GM10266 (cell line): ENCODE measurements around the gene FGF22.

ENCODE experiments used
- DNase-seq: peaks from one replicate; pipeline ENCODE4 v3.0.0; 2012; ENCODE audit errors: extremely low spot score
- TF ChIP-seq, protein P1 (sequence below): IDR thresholded peaks from 2 replicates; pipeline ENCODE4 v1.5.1; 2012; ENCODE audit warnings: mild to moderate bottlenecking, low read depth; ENCODE audit not compliant: control insufficient read depth, insufficient read depth; ENCODE audit errors: missing control alignments

FGF22 gene

DNA sequence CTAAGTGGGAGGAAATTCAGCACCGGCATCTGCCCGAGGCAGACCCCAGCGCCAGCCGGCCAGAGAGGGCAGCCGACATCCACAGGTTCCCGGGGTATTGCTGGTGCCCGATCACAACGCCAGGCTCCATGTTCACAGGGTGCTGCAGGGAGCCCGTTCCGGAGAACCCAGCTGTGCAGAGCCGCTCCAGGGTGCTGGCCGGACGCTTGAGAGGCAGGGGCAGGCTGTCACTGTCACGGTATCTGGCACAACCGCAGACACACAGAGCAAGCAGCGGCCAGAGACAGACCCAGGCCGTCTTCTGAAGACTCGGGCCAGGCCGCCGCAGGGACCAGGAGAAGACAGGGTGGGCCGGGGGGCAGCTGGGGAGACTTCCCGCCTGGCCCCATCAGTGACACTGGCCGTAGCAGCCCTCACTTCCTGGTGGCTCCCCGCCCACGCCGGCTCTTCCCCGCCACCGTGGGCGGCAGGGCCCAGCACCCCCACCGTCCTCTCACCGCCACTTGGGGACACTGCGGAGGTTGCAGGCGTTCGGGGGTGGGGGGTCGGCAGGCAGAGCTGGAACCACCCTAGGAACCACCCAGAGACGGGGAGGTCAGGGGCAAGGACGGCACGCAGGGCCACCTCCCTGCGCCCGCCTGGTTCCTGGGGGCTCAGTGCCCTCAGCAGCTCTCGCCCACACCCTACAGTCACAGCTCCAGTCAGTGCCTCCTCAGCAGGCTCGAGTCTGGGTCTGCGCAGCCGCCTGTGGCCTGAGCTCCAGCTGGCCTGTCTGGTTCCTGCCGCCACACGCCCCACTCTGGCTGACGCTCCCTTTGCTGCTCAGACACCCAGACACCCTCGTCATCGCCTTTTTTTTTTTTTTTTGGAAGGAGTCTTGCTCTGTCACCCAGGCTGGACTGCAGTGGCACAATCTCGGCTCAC, 19.5 kb downstream of the FGF22 start:
- TF ChIP-seq, protein P1, sequence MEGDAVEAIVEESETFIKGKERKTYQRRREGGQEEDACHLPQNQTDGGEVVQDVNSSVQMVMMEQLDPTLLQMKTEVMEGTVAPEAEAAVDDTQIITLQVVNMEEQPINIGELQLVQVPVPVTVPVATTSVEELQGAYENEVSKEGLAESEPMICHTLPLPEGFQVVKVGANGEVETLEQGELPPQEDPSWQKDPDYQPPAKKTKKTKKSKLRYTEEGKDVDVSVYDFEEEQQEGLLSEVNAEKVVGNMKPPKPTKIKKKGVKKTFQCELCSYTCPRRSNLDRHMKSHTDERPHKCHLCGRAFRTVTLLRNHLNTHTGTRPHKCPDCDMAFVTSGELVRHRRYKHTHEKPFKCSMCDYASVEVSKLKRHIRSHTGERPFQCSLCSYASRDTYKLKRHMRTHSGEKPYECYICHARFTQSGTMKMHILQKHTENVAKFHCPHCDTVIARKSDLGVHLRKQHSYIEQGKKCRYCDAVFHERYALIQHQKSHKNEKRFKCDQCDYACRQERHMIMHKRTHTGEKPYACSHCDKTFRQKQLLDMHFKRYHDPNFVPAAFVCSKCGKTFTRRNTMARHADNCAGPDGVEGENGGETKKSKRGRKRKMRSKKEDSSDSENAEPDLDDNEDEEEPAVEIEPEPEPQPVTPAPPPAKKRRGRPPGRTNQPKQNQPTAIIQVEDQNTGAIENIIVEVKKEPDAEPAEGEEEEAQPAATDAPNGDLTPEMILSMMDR = no peak
- no peak for DNase-seq

- TF ChIP-seq, protein P1 = no peak
- no peak for DNase-seq
Measured at GRCh38 chr19:660793-661426, 21.2 kb downstream of the FGF22 start.

DNA sequence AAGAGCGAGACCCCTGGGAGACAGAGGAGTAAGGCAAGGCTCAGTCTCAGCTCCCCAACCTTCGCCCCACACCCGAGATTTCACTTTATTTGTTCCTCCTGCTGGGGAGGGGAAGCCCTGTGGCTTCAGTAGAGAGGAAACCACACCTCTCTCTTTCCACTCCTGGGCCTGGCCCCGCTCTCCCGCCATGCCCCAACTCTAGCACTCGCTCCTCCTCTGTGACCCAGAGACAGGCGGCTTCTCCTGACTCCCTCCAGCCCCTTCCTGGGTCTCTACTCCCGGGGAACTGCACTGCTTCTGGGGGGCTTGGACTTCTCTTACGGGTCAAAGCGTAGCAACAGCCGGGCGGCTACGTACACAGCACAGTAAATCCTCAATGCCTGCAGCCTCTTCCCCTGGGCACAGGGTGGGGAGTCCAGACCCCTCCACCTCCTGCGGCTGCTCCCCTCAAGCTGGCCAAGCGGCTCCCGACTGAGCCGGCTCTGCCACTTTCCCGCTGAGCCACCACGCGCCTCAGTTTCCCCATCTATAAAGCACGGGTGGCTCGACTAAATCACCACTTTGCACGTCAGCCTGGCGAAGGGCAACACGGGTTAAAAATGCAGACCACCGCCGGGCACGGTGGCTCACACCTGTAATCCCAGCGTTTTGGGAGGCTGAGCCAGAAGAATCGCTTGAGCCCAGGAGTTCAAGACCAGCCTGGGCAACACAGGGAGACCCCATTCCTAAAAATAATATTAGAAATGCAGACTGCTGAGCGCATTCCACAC, 21.9 kb downstream of the FGF22 start:
- DNase-seq = peak; percentile 91
- TF ChIP-seq, protein P1 = no peak

- peak; percentile 87 for DNase-seq
- TF ChIP-seq, protein P1 = no peak
Measured at GRCh38 chr19:662207-662961, 22.7 kb downstream of the FGF22 start.

DNA sequence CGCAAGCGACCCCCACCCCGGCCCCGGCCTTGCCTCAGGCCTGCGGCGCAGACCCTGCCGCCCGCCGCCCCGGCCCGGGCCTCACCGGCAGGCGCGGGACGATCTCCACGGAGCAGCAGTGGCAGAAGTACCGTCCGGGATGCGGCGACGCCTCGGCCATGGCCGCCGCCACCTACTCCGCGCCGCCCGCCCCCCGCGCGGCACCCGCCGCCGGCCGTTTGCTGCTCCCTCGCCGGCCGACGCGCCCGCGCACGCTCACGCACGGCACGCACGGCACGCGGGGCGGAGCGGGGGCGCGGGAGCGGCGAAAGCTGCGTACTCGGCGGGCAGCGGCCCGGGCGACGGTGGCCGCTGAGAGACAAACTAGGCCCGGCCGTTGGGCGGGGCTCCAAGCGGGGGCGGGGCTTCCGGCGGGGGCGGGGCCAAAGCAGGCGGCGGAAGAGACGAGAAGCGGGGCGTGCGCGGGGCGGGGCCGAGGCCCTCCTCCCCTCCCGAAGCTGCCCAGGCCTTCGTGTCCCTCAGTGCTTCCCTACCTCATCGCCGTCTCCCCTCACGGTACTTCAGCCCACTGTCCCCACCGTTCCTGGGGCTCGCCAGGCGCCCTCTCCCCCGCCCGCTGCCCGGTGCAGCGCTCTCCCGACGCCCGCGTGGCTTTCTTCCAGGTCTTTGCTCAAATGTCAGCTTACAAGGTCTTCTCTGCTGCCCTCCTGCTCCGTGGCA, 23.4 kb downstream of the FGF22 start, which contains the start of gene RNF126:
Gene RNF126 (minus strand): TSS at position 253 of the 720 bp plus-strand sequence. CDS start 93 bp downstream, at position 160.
- TF ChIP-seq, protein P1 = no peak

DNA sequence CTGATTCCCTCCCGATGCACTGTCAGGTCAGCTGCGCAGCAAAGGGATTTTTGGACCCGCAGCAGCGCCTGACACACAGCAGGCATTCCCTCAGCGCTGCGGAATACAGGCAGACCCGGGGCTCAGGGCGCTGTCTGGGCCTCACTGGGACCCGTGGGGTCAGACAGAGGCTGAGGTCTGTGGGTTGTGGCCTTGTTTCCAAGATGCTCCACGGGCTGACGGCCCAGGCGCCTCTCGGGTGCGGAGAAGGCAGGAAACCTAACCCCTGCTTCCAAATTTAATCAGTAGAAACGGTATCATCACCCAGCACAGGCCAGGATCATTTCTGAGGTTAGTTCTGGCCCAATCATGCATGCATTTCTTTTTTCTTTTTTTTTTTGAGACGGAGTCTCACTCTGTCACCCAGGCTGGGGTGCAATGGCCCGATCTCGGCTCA, 24.0 kb downstream of the FGF22 start:
- TF ChIP-seq, protein P1 = no peak
- DNase-seq = no peak

More for the DNA sequence above, 23.4 kb downstream of the FGF22 start, which contains the start of gene RNF126:
- peak; percentile 99 for DNase-seq
